Immature natural killer cell (primary cell): Measurements from ENCODE around the gene SGSH. TPM values are rescaled to one million over a fixed set of nuclear protein-coding genes. Genes with fewer than 3 reads are reported as not detected.

Source experiments
- DNase-seq, 3 donors: peaks; one replicate each; pipeline ENCODE4 v3.0.0; 2022; ENCODE audit warnings: mixed read lengths in 1 of 3
- H3K27ac Mint-ChIP-seq, 6 donors: one replicate each; pipeline ENCODE4 v1.8.0; 2020; ENCODE audit warnings: mixed read lengths in 6 of 6, mild to moderate bottlenecking in 5 of 6, inconsistent platforms in 4 of 6, moderate library complexity in 3 of 6
- H3K27me3 Mint-ChIP-seq, 3 donors: one replicate each; pipeline ENCODE4 v1.8.0; 2020 to 2021; ENCODE audit warnings: low read depth in 3 of 3, mild to moderate bottlenecking in 3 of 3, mixed read lengths in 3 of 3, moderate library complexity in 3 of 3, inconsistent platforms in 1 of 3
- H3K36me3 Mint-ChIP-seq, 3 donors: one replicate each; pipeline ENCODE4 v1.8.0; 2020; ENCODE audit warnings: mixed read lengths in 3 of 3, inconsistent platforms in 2 of 3, mild to moderate bottlenecking in 2 of 3
- H3K4me1 Mint-ChIP-seq, 2 donors: one replicate each; pipeline ENCODE4 v1.8.0; 2020; ENCODE audit warnings: inconsistent platforms in 2 of 2, mild to moderate bottlenecking in 2 of 2, mixed read lengths in 2 of 2, moderate library complexity in 1 of 2
- H3K4me3 Mint-ChIP-seq, 5 donors: one replicate each; pipeline ENCODE4 v1.8.0; 2020; ENCODE audit warnings: mild to moderate bottlenecking in 5 of 5, mixed read lengths in 5 of 5, inconsistent platforms in 3 of 5, moderate library complexity in 3 of 5
- H3K9me3 Mint-ChIP-seq, 6 donors: one replicate each; pipeline ENCODE4 v1.8.0; 2020; ENCODE audit warnings: mild to moderate bottlenecking in 6 of 6, mixed read lengths in 6 of 6, inconsistent platforms in 4 of 6, moderate library complexity in 3 of 6
- polyA plus RNA-seq, 3 donors: library from polyadenylated mRNA; unstranded; fragments of 300-500 nt; fragmentation: Illumina TruSeq; gene quantifications; one replicate each; pipeline ENCODE4 v1.2.3, GENCODE V29; 2021

SGSH gene
- polyA plus RNA-seq, 3 donors from 2014 or later = 22.6 to 32.7 (median 26.8) TPM

DNA sequence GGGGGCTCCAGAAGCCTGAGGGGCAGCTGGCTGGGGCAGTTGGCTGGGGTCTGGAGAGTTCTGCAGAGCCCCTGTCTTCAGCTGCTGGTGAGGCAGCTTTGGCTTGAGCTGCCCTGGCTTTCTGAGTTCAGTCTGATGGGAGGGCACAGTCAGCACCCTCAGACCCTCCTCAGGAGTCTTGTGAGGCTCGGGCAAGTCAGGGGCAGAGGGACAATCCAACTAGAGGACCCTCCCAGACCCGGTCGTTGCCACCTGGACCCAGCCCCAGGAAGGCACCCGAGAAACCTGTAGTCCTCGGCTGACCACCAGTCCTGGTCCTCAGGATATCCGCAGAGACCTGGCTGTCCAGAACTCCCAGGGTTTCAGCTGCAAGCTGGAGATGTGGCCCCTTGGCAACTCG is 48.5 kb downstream of the SGSH start:
- Mint-ChIP-seq H3K27ac (no peak overlapping the region), H3K36me3 (no peaks in the 10 kb centered on the region), H3K4me3 (no peak overlapping the region), H3K27me3 (peaks cover 0 to 2% (median 1%) of the 10 kb centered on the region in 3 donors), H3K4me1 (no peaks in the 10 kb centered on the region), H3K9me3 (no peaks in the 10 kb centered on the region)
- no peak for DNase-seq

DNA sequence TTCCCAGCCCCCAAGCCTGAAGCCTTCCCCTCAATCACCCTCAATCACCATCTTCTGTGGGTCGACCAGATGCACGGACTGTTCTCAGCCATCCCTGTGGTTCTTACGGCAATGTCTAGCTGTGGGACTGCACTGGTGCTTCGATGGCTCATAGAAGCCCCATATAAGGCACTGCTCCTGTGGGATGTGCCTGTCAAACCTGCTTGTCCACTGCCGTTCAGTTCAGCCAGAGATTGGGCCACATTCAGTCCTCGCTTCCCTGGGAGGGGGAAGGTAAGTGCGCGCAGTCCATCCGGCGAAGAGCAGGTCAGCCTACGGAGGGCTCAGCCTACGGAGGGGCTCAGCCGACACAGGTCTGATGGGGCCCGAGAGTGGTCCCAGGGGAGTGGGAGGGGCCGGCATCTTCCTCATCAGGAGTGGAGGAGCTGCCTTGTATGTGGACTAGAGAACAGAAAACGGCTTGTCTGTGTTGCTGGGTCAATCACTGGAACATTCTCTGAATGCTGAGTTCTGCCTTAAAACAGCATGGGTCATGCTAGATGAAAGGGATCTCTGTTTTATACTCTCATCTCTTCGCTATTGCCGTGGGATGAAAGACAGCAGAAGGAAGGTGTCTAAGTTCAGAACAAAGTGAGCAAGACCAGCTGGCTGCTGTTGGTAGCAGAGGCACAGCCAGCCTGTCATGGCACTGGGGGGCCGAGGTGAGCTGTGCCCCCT is 50.2 kb downstream of the SGSH start, which contains the start of gene CARD14:
Gene CARD14, plus strand, starts transcription at position 247 of the 717 bp plus-strand sequence. CDS start 11,409 bp downstream, outside the sequence.
- Mint-ChIP-seq H3K27me3 (peaks cover 0 to 1% (median 0%) of the 10 kb centered on the region in 3 donors), H3K4me1 (no peaks in the 10 kb centered on the region), H3K9me3 (no peaks in the 10 kb centered on the region), H3K4me3 (no peak within 1 kb of the TSS), H3K27ac (no peak within 1 kb of the TSS), H3K36me3 (no peaks in the 10 kb centered on the region)
- DNase-seq = no peak

DNA sequence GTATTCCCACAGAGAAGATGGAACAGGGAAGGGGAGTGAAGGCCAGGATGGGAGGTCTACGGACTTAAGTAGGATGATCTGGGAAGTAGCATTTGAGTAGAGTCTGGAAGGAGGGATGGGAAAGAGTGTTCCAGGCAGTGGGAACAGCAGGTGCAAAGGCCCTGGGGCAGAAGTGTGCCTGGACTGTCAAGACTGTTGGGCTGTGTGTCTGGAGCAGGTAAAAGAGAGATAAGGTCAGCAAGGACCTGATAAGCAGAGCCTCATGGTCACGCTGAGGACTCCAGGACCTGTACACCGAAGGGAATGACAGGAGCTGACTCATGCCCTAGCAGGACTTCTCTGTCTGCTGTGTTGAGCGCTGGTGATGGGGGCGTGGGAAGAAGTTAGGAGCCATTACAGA is 51.0 kb downstream of the SGSH start:
- H3K27ac Mint-ChIP-seq = no peak overlapping the region
- H3K27me3 Mint-ChIP-seq = peaks cover 0 to 3% (median 2%) of the 10 kb centered on the region in 3 donors
- H3K4me1 Mint-ChIP-seq = no peaks in the 10 kb centered on the region
- DNase-seq = no peak
- no peaks in the 10 kb centered on the region for H3K9me3 Mint-ChIP-seq
- H3K4me3 Mint-ChIP-seq = no peak overlapping the region
- H3K36me3 Mint-ChIP-seq = no peaks in the 10 kb centered on the region

DNA sequence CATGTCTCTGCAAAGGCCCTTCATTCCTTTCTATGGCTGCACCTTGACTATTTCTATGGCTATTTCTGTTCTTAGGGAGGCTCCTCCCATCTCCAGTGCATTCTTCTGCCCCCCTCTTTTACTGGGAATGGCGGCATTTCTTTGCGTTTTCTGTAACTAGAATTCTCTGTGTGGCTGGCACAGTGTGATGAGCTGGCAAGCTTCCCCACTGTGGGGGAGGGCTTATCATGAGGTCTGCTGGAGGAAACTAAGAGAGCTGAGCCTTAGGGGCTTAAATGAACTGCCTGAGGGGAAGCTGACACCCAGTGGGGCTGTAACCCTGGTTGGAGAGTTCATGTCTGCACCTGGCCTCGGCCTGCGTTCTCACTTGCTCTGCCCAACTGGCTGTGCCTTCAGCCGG is 51.8 kb downstream of the SGSH start:
- Mint-ChIP-seq H3K27ac (no peak overlapping the region), H3K27me3 (peaks cover 0 to 3% (median 2%) of the 10 kb centered on the region in 3 donors), H3K36me3 (no peaks in the 10 kb centered on the region), H3K4me3 (no peak overlapping the region), H3K9me3 (no peaks in the 10 kb centered on the region), H3K4me1 (no peaks in the 10 kb centered on the region)
- no peak for DNase-seq

DNA sequence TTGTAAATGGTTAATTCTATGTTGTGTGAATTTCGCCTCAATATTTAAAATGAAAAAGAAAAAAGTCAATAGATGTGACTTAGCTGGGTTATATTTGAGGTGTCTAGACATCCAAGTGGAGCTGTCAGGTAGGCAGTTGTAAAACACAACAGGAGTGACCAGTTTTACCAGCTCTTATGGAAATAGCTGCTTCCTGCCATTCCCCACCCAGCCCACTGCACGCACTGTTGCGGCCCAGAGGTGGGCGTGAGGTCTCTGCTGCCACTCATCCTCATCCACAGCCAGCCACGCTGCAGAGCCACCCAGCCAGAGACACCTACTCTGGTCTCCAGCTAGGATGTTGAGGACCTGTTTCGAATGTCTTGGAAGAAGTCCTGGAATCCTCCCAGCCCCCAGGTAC is 53.7 kb downstream of the SGSH start:
- H3K36me3 Mint-ChIP-seq = no peaks in the 10 kb centered on the region
- H3K27ac Mint-ChIP-seq = no peak overlapping the region
- no peak for DNase-seq
- no peaks in the 10 kb centered on the region for H3K4me1 Mint-ChIP-seq
- H3K27me3 Mint-ChIP-seq = peaks cover 0 to 2% (median 2%) of the 10 kb centered on the region in 3 donors
- no peaks in the 10 kb centered on the region for H3K9me3 Mint-ChIP-seq
- no peak overlapping the region for H3K4me3 Mint-ChIP-seq

DNA sequence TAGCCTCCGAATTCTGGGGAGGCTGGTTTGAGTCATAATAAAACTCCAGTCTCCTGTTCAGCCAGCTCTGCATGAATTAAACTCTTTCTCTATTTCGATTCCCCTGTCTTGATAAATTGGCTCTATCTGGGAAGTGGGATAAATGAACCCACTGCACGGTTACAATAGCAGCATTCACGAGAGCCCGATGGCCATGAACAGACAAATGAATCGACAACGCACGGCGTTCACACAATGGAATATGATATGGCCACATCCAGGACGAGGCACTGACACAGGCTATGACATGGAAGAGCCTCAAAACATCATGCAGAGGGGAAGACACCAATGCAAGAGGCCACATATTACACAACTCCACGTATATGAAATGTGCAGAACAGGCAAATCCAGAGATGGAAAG is 55.9 kb downstream of the SGSH start:
- no peaks in the 10 kb centered on the region for H3K4me1 Mint-ChIP-seq
- H3K9me3 Mint-ChIP-seq = no peaks in the 10 kb centered on the region
- no peak overlapping the region for H3K4me3 Mint-ChIP-seq
- H3K27ac Mint-ChIP-seq = no peak overlapping the region
- no peaks in the 10 kb centered on the region for H3K36me3 Mint-ChIP-seq
- peaks cover 2 to 5% (median 2%) of the 10 kb centered on the region in 3 donors for H3K27me3 Mint-ChIP-seq
- no peak for DNase-seq

DNA sequence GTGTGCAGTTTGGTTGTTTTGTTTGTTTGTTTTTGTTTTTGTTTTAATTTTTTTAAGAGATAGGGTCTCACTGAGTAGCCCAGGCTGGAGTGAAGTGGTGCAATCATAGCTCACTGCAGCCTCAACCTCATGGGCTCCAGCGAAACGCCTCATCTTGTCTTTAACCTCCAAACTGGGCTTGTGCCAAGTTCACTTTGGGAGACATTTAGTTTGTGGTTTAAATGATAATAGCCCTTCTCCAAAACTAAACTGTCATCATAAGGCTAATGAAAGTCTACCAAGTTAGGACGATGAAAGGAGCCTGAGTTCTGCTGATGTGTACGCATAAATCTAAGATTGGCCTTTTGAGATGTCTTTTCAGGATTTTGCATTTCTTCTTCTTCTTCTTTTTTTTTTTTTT is 56.8 kb downstream of the SGSH start:
- Mint-ChIP-seq H3K9me3 (no peaks in the 10 kb centered on the region), H3K4me3 (no peak overlapping the region), H3K27ac (no peak overlapping the region), H3K4me1 (no peaks in the 10 kb centered on the region), H3K27me3 (peaks cover 2 to 5% (median 2%) of the 10 kb centered on the region in 3 donors), H3K36me3 (no peaks in the 10 kb centered on the region)
- no peak for DNase-seq

DNA sequence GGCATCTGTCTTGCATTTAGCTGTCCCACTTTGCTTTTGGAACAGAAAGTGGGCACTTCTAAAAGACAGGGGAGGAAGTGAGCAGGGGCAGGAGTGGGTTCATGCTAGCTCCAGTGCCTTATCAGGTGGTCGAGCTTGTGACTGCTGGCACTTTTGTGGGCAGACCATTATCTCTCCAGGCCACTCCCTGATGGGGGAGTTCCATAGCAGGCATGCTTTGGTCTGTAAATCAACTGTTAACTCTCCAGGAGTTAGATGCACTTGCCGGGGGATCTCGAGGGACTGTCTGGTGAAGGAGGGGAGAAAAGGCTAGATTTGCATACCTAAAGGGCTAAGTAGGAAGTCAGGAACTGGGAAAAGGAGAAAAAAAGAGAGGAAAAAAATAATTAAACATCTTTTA is 59.6 kb downstream of the SGSH start:
- Mint-ChIP-seq H3K4me1 (no peaks in the 10 kb centered on the region), H3K4me3 (peak overlapping the region in 1 of 5 donors; percentile 44), H3K27me3 (peaks cover 2 to 11% (median 6%) of the 10 kb centered on the region in 3 donors), H3K9me3 (peaks cover 4 to 11% (median 7%) of the 10 kb centered on the region in 6 donors), H3K36me3 (peaks cover 0 to 5% (median 0%) of the 10 kb centered on the region in 3 donors), H3K27ac (no peak overlapping the region)
- DNase-seq = no peak

Other genes starting within 250 kb of the SGSH start
- under 1 TPM in 1 of 3 donors, not detected in 2; 0.27 TPM for gene TBC1D16, start 184.5 kb downstream of the SGSH start, polyA plus RNA-seq
- not detected for gene CCDC40, start 183.7 kb downstream of the SGSH start, polyA plus RNA-seq
- gene GAA, start 118.8 kb downstream of the SGSH start, polyA plus RNA-seq = 10 to 100 TPM; 14.7 to 20.0 (median 15.4) TPM
- gene EIF4A3, start 73.2 kb downstream of the SGSH start, polyA plus RNA-seq = 100 to 1,000 TPM in 1 of 3 donors, 10 to 100 TPM in 2; 70.7 to 124 (median 92.6) TPM
- gene CARD14, start 50.3 kb downstream of the SGSH start, polyA plus RNA-seq = not detected
- 1 to 10 TPM; 1.6 to 3.6 (median 3.3) TPM for gene SLC26A11, start 94 bp upstream of the SGSH start, polyA plus RNA-seq
- gene RNF213, start 40.5 kb upstream of the SGSH start, polyA plus RNA-seq = 100 to 1,000 TPM in 1 of 3 donors, 10 to 100 TPM in 2; 12.7 to 117 (median 25.9) TPM
- 10 to 100 TPM in 1 of 3 donors, 1 to 10 TPM in 2; 8.1 to 11.7 (median 8.7) TPM for gene ENDOV, start 194.8 kb upstream of the SGSH start, polyA plus RNA-seq